Medulla oblongata (tissue), 1 donor: ENCODE data around the gene COL6A2.
"Not testable (repeated sequence)": the region's sequence is repeated elsewhere in the genome, so short reads cannot be mapped to it uniquely, and the experiment has no call there.

Source experiments
- DNase-seq: peaks from one replicate; pipeline ENCODE4 v3.0.0-alpha.2; 2015; ENCODE audit errors: extremely low spot score

Gene COL6A2

GRCh38 chr21:46097336-46098293 lies at the start of gene COL6A2:
TSS of gene COL6A2 (plus strand) at chr21:46098112.
- no peak for DNase-seq

- peak; percentile 20 for DNase-seq
Measured at GRCh38 chr21:46048926-46049889, 48.7 kb upstream of the COL6A2 start.

- DNase-seq = no peak
Measured at GRCh38 chr21:46049890-46050667, 47.8 kb upstream of the COL6A2 start.

- DNase-seq = no peak
Measured at GRCh38 chr21:46050668-46051378, 47.1 kb upstream of the COL6A2 start.

- no peak for DNase-seq
Measured at GRCh38 chr21:46051379-46051770, 46.5 kb upstream of the COL6A2 start.

- DNase-seq = no peak
Measured at GRCh38 chr21:46051821-46052675, 45.9 kb upstream of the COL6A2 start.

GRCh38 chr21:46052703-46053651 lies 44.9 kb upstream of the COL6A2 start:
- no peak for DNase-seq

- DNase-seq = no peak
Measured at GRCh38 chr21:46054031-46054430, 43.9 kb upstream of the COL6A2 start.

GRCh38 chr21:46054451-46054881 lies 43.4 kb upstream of the COL6A2 start:
- DNase-seq = no peak

GRCh38 chr21:46055863-46056281 lies 42.0 kb upstream of the COL6A2 start:
- peak; percentile 44 for DNase-seq

- DNase-seq = peak; percentile 11
Measured at GRCh38 chr21:46056450-46056903, 41.4 kb upstream of the COL6A2 start.

- no peak for DNase-seq
Measured at GRCh38 chr21:46057111-46057709, 40.7 kb upstream of the COL6A2 start.

- DNase-seq = no peak
Measured at GRCh38 chr21:46057710-46058241, 40.1 kb upstream of the COL6A2 start.

- no peak for DNase-seq
Measured at GRCh38 chr21:46058431-46059145, 39.3 kb upstream of the COL6A2 start.

GRCh38 chr21:46059195-46059594 lies 38.7 kb upstream of the COL6A2 start:
- no peak for DNase-seq

GRCh38 chr21:46059711-46060455 lies 38.0 kb upstream of the COL6A2 start:
- not testable (repeated sequence) for DNase-seq
